Measurements from ENCODE around the gene INKA2.

DNA sequence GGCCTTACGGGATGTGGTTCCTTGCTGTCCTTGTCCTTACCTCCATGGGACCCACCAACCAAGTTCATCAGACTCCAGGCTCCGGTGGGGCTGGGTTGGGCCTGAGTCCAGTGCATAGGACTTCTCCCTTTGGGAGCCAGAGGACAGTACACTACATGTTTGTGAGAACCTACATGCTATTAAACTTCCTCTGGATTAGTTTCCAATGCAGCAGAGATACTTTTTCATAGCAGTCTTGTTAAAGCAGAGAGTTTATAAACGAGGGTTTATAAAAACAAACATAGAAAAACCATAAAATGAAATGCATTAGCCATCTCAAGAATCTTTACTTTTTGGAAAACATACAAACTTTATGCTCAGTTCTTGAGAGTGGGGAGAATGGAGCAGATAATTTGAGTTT is 33.4 kb downstream of the INKA2 start:
- TF ChIP-seq ZNF70 (CRISPR knock-in tag; IDR thresholded peaks at IDR 0.05) (no peak), CSDC2 (CRISPR knock-in tag; IDR thresholded peaks at IDR 0.05) (no peak), ZFP3 (CRISPR knock-in tag; IDR thresholded peaks at IDR 0.05) (no peak), RARB (CRISPR knock-in tag; IDR thresholded peaks at IDR 0.05) (no peak), TCF4 (CRISPR knock-in tag; IDR thresholded peaks at IDR 0.05; ENCODE audit: borderline replicate concordance) (no peak), ARNTL (CRISPR knock-in tag; IDR thresholded peaks at IDR 0.05; ENCODE audit: borderline replicate concordance, low read depth) (no peak), ZFP30 (CRISPR knock-in tag; IDR thresholded peaks at IDR 0.05) (no peak), OSR1 (CRISPR knock-in tag; IDR thresholded peaks at IDR 0.05) (no peak), ZNF8 (CRISPR knock-in tag; IDR thresholded peaks at IDR 0.05) (no peak)
- TF ChIP-seq, protein P1, sequence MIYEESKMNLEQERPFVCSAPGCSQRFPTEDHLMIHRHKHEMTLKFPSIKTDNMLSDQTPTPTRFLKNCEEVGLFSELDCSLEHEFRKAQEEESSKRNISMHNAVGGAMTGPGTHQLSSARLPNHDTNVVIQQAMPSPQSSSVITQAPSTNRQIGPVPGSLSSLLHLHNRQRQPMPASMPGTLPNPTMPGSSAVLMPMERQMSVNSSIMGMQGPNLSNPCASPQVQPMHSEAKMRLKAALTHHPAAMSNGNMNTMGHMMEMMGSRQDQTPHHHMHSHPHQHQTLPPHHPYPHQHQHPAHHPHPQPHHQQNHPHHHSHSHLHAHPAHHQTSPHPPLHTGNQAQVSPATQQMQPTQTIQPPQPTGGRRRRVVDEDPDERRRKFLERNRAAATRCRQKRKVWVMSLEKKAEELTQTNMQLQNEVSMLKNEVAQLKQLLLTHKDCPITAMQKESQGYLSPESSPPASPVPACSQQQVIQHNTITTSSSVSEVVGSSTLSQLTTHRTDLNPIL (CRISPR knock-in tag; IDR thresholded peaks at IDR 0.05; ENCODE audit: low read depth) = no peak
- TF ChIP-seq, protein P2, sequence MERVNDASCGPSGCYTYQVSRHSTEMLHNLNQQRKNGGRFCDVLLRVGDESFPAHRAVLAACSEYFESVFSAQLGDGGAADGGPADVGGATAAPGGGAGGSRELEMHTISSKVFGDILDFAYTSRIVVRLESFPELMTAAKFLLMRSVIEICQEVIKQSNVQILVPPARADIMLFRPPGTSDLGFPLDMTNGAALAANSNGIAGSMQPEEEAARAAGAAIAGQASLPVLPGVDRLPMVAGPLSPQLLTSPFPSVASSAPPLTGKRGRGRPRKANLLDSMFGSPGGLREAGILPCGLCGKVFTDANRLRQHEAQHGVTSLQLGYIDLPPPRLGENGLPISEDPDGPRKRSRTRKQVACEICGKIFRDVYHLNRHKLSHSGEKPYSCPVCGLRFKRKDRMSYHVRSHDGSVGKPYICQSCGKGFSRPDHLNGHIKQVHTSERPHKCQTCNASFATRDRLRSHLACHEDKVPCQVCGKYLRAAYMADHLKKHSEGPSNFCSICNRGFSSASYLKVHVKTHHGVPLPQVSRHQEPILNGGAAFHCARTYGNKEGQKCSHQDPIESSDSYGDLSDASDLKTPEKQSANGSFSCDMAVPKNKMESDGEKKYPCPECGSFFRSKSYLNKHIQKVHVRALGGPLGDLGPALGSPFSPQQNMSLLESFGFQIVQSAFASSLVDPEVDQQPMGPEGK (CRISPR knock-in tag; IDR thresholded peaks at IDR 0.05; ENCODE audit: borderline replicate concordance) = no peak
- TF ChIP-seq, protein P3, sequence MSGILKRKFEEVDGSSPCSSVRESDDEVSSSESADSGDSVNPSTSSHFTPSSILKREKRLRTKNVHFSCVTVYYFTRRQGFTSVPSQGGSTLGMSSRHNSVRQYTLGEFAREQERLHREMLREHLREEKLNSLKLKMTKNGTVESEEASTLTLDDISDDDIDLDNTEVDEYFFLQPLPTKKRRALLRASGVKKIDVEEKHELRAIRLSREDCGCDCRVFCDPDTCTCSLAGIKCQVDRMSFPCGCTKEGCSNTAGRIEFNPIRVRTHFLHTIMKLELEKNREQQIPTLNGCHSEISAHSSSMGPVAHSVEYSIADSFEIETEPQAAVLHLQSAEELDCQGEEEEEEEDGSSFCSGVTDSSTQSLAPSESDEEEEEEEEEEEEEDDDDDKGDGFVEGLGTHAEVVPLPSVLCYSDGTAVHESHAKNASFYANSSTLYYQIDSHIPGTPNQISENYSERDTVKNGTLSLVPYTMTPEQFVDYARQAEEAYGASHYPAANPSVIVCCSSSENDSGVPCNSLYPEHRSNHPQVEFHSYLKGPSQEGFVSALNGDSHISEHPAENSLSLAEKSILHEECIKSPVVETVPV (CRISPR knock-in tag; IDR thresholded peaks at IDR 0.05) = no peak
